ENCODE results near the gene FOLR2.

GRCh38 chr11:72237112-72237931, 20.7 kb downstream of the FOLR2 start:
- TF ChIP-seq YY1 (IDR thresholded peaks at IDR 0.05; ENCODE audit: insufficient read depth, insufficient read length) (no peak), SUZ12 (IDR thresholded peaks at IDR 0.05; ENCODE audit: extremely low read depth, insufficient read depth, insufficient read length) (no peak), ZNF274 (IDR thresholded peaks at IDR 0.05; ENCODE audit: low read depth, low read length) (no peak)

All from NT2/D1 (cell line).